DND-41 (cell line): ENCODE data around the gene HSDL2.

Experiments
- ATAC-seq: fragments of 200-7000 bp; cut with Tn5 transposase; 3 replicates; pipeline ENCODE4 v1.9.1; 2021; ENCODE audit warnings: low read depth; ENCODE audit not compliant: insufficient read depth
- DNase-seq: peaks from one replicate; pipeline ENCODE4 v3.0.0-alpha.2; 2020
- H2AFZ ChIP-seq: 2 replicates; pipeline ENCODE4 v1.6.0; 2012; ENCODE audit warnings: low read depth, low read length
- H3K27ac ChIP-seq: 2 replicates; pipeline ENCODE4 v1.5.1; 2012; ENCODE audit warnings: low read length, inconsistent platforms
- H3K27me3 ChIP-seq: fragments of 200-600 bp; sonication (generic); 2 replicates; pipeline ENCODE4 v1.6.0; 2012; ENCODE audit warnings: low read length, mild to moderate bottlenecking, inconsistent platforms; ENCODE audit not compliant: insufficient read depth, poor library complexity
- H3K36me3 ChIP-seq: 2 replicates; pipeline ENCODE4 v1.5.1; 2012; ENCODE audit warnings: low read length, inconsistent platforms; ENCODE audit not compliant: insufficient read depth
- H3K4me1 ChIP-seq: 2 replicates; pipeline ENCODE4 v1.5.1; 2012; ENCODE audit warnings: mild to moderate bottlenecking, low read length; ENCODE audit not compliant: insufficient read depth
- H3K4me2 ChIP-seq: 2 replicates; pipeline ENCODE4 v1.6.0; 2012; ENCODE audit warnings: mild to moderate bottlenecking, moderate library complexity, low read length, inconsistent platforms; ENCODE audit not compliant: insufficient read depth
- H3K4me3 ChIP-seq, 2 experiments: fragments of 200-600 bp in 1 of 2; shearing (Covaris generic) in 1 of 2; 2 replicates each; pipeline ENCODE4 v1.5.1; 2012 to 2016; ENCODE audit warnings: inconsistent platforms in 2 of 2, low read length in 2 of 2, mild to moderate bottlenecking in 2 of 2, low read depth in 1 of 2, moderate library complexity in 1 of 2
- H3K79me2 ChIP-seq: 2 replicates; pipeline ENCODE4 v1.6.0; 2012; ENCODE audit warnings: low read length, inconsistent platforms; ENCODE audit not compliant: insufficient read depth
- H3K9ac ChIP-seq: 2 replicates; pipeline ENCODE4 v1.6.0; 2012; ENCODE audit warnings: low read depth, mild to moderate bottlenecking, inconsistent platforms, low read length, moderate library complexity
- H3K9me3 ChIP-seq: 2 replicates; pipeline ENCODE4 v1.5.1; 2012; ENCODE audit warnings: low read length, moderate library complexity, mild to moderate bottlenecking, inconsistent platforms; ENCODE audit not compliant: insufficient read depth, severe bottlenecking
- H4K20me1 ChIP-seq: 2 replicates; pipeline ENCODE4 v1.6.0; 2012; ENCODE audit warnings: low read length; ENCODE audit not compliant: insufficient read depth
- CTCF ChIP-seq: IDR thresholded peaks from 2 replicates; pipeline ENCODE4 v1.5.1; 2012; ENCODE audit warnings: borderline replicate concordance, low read length, moderate library complexity, mild to moderate bottlenecking; ENCODE audit not compliant: poor library complexity, severe bottlenecking; ENCODE audit errors: extremely low read depth
- EZH2 ChIP-seq: IDR thresholded peaks from 3 replicates; pipeline ENCODE4 v1.6.1; 2012; ENCODE audit warnings: borderline replicate concordance, low read depth, mild to moderate bottlenecking, moderate library complexity, low read length, inconsistent platforms; ENCODE audit not compliant: severe bottlenecking

Gene HSDL2

GRCh38 chr9:112494153-112494552, 114.2 kb downstream of the HSDL2 start:
- Histone ChIP-seq H3K36me3 (peaks cover 35% of the 10 kb centered on the region), H4K20me1 (peaks cover 4% of the 10 kb centered on the region), H3K79me2 (peaks cover 98% of the 10 kb centered on the region), H3K4me3 (no peak overlapping the region), H3K4me2 (no peak overlapping the region), H2AFZ (no peak overlapping the region), H3K9me3 (peaks cover 14% of the 10 kb centered on the region), H3K9ac (no peak overlapping the region), H3K4me1 (peaks cover 7% of the 10 kb centered on the region; the same call in 1 of the 2 replicates), H3K27ac (no peak overlapping the region), H3K27me3 (no peaks in the 10 kb centered on the region)
- DNase-seq: no peak
- TF ChIP-seq CTCF (no peak), EZH2 (no peak)
- ATAC-seq: no peak

- Histone ChIP-seq H3K79me2 (peaks cover 96% of the 10 kb centered on the region), H3K27ac (no peak overlapping the region), H3K9ac (no peak overlapping the region), H3K4me1 (no peaks in the 10 kb centered on the region), H3K27me3 (no peaks in the 10 kb centered on the region), H4K20me1 (peaks cover 4% of the 10 kb centered on the region), H2AFZ (no peak overlapping the region), H3K36me3 (peaks cover 35% of the 10 kb centered on the region), H3K4me3 (no peak overlapping the region), H3K4me2 (no peak overlapping the region), H3K9me3 (peaks cover 14% of the 10 kb centered on the region)
- no peak for ATAC-seq
- DNase-seq: no peak
- TF ChIP-seq EZH2 (no peak), CTCF (no peak)
These were observed 115.7 kb downstream of the HSDL2 start for GRCh38 chr9:112495614-112496013.

DNA sequence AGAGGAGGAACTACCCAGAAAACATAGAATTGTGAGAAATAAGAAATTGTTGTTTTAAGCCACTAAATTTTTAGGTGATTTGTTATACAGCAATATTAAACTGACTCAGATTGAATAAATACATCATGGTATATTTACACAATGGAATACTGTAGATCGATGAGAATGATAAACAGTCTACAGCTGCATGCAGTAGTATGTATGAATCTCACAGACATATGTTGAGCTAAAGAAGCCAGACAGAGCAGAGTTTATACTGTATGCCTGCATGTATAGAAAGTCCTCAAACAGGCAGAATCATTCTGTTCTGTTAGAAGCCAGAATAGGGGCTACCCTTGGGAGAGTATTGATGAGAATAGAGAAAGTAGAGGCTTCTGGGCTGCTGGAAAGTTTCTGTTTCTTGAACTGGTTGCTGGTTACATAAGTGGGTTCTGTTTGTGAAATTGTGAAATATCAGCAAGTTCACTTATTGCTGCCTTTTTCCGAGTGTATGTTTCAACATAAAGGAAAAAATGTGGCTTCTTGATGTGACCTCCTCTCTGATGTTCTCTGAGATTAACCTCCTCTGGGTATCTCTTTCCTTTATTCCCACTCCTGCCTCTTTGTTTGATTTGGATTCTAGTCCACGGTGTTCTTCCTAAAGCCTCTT, 116.3 kb downstream of the HSDL2 start:
- DNase-seq (no peak), ATAC-seq (no peak)
- no peak overlapping the region for H2AFZ ChIP-seq
- no peaks in the 10 kb centered on the region for H3K27me3 ChIP-seq
- H3K4me3 ChIP-seq: no peak overlapping the region
- H3K9ac ChIP-seq: no peak overlapping the region
- H3K79me2 ChIP-seq: peaks cover 96% of the 10 kb centered on the region
- TF ChIP-seq EZH2 (no peak), CTCF (no peak)
- peaks cover 31% of the 10 kb centered on the region for H3K36me3 ChIP-seq
- no peak overlapping the region for H3K4me2 ChIP-seq
- H3K9me3 ChIP-seq: peaks cover 14% of the 10 kb centered on the region
- no peaks in the 10 kb centered on the region for H3K4me1 ChIP-seq
- H3K27ac ChIP-seq: no peak overlapping the region
- peaks cover 4% of the 10 kb centered on the region for H4K20me1 ChIP-seq
